Activated CD4-positive, alpha-beta T cell treated with anti-CD3 and anti-CD28 coated beads for 36 hours (primary cell): ENCODE results near the gene SRSF12. TPM values are rescaled to one million over a fixed set of nuclear protein-coding genes. Genes with fewer than 3 reads are reported as not detected.
"Not testable (repeated sequence)": the region's sequence is repeated elsewhere in the genome, so short reads cannot be mapped to it uniquely, and the experiment has no call there.

ENCODE experiments used
- ATAC-seq: fragments of 200-7000 bp; cut with Tn5 transposase; one replicate; pipeline ENCODE4 v1.10.0; 2021; ENCODE audit warnings: mild to moderate bottlenecking, moderate library complexity
- CTCF ChIA-PET: fragments of 350-600 bp; sonication (Branson Sonifier 250); formaldehyde crosslinking; loops from one replicate; lab custom pipeline; 2021; ENCODE audit warnings: antibody characterized with exemption; lab: Charles Lee
- POLR2A ChIA-PET: fragments of 350-600 bp; sonication (Branson Sonifier 250); formaldehyde crosslinking; loops from one replicate; lab custom pipeline; 2021; ENCODE audit warnings: antibody characterized with exemption, inconsistent platforms; lab: Charles Lee
- DNase-seq: peaks from one replicate; pipeline ENCODE4 v3.0.0-alpha.2; 2020
- H3K27ac Mint-ChIP-seq: one replicate; pipeline ENCODE4 v1.8.0; 2021; ENCODE audit warnings: mixed read lengths
- H3K27me3 Mint-ChIP-seq: one replicate; pipeline ENCODE4 v1.8.0; 2021; ENCODE audit warnings: mixed read lengths
- H3K36me3 Mint-ChIP-seq: one replicate; pipeline ENCODE4 v1.8.0; 2021; ENCODE audit warnings: low read depth, mixed read lengths
- H3K4me1 Mint-ChIP-seq: one replicate; pipeline ENCODE4 v1.8.0; 2021; ENCODE audit warnings: mixed read lengths
- H3K4me3 Mint-ChIP-seq: one replicate; pipeline ENCODE4 v1.8.0; 2021; ENCODE audit warnings: mild to moderate bottlenecking, moderate library complexity, mixed read lengths
- H3K9me3 Mint-ChIP-seq: one replicate; pipeline ENCODE4 v1.8.0; 2021; ENCODE audit warnings: low read depth, mixed read lengths
- intact Hi-C, 2 experiments: fragments of 100-400 bp; cut with DNase I in 1 of 2; cut with micrococcal nuclease in 1 of 2; formaldehyde crosslinking; loops; one replicate each; pipeline versions ENCODE4 v1.14.2 to v1.15.1; 2022 to 2024; cut with DNase I, micrococcal nuclease
- total RNA-seq, 2 experiments: library from RNA; stranded (reverse); gene quantifications; one replicate each; pipeline ENCODE4 v1.2.3, GENCODE V29; 2021

SRSF12 gene
- total RNA-seq, 2 experiments from 2014 or later: 0.26 to 0.27 TPM

GRCh38 chr6:89073840-89074239 is 44.0 kb downstream of the SRSF12 start:
- no peak overlapping the region for H3K27ac Mint-ChIP-seq
- no peaks in the 10 kb centered on the region for H3K9me3 Mint-ChIP-seq
- ChIA-PET CTCF (no interaction called here), POLR2A (interaction anchor here (0.6 to 0.9 kb wide), 2 partner anchors 9 to 71 kb away, joined by 3 to 8 read pairs; no protein-coding TSS in a partner anchor)
- no peaks in the 10 kb centered on the region for H3K36me3 Mint-ChIP-seq
- DNase-seq: no peak
- intact Hi-C loops: no loop called here
- no peaks in the 10 kb centered on the region for H3K27me3 Mint-ChIP-seq
- no peak for ATAC-seq
- H3K4me1 Mint-ChIP-seq: peaks cover 3% of the 10 kb centered on the region
- no peak overlapping the region for H3K4me3 Mint-ChIP-seq

- ChIA-PET CTCF (interaction anchor here (0.7 kb wide), 1 partner anchor 53 kb away, joined by 3 read pairs; no protein-coding TSS in a partner anchor), POLR2A (no interaction called here)
- no peak for DNase-seq
- no peaks in the 10 kb centered on the region for H3K36me3 Mint-ChIP-seq
- no peak overlapping the region for H3K27ac Mint-ChIP-seq
- H3K4me1 Mint-ChIP-seq: no peaks in the 10 kb centered on the region
- ATAC-seq: no peak
- H3K4me3 Mint-ChIP-seq: no peak overlapping the region
- intact Hi-C loops: no loop called here
- H3K27me3 Mint-ChIP-seq: no peaks in the 10 kb centered on the region
- no peaks in the 10 kb centered on the region for H3K9me3 Mint-ChIP-seq
These were observed 44.8 kb downstream of the SRSF12 start for GRCh38 chr6:89073014-89073620.

- no peak for DNase-seq
- ChIA-PET POLR2A (no interaction called here), CTCF (interaction anchor here (0.5 to 1.3 kb wide), 2 partner anchors 50 to 773 kb away, joined by 3 to 4 read pairs; no protein-coding TSS in a partner anchor)
- no peak overlapping the region for H3K27ac Mint-ChIP-seq
- intact Hi-C loops: no loop called here
- H3K4me1 Mint-ChIP-seq: no peaks in the 10 kb centered on the region
- H3K27me3 Mint-ChIP-seq: no peaks in the 10 kb centered on the region
- no peak for ATAC-seq
- no peak overlapping the region for H3K4me3 Mint-ChIP-seq
- H3K9me3 Mint-ChIP-seq: no peaks in the 10 kb centered on the region
- H3K36me3 Mint-ChIP-seq: no peaks in the 10 kb centered on the region
These were observed 46.8 kb downstream of the SRSF12 start for GRCh38 chr6:89071036-89071435.

GRCh38 chr6:89069536-89070163 is 48.2 kb downstream of the SRSF12 start:
- no peaks in the 10 kb centered on the region for H3K36me3 Mint-ChIP-seq
- POLR2A ChIA-PET: interaction anchor here (0.7 kb wide), 1 partner anchor 11 kb away, joined by 3 read pairs; the partner anchor contains the start of gene PNRC1

GRCh38 chr6:89068695-89069094 is 49.2 kb downstream of the SRSF12 start:
- no peaks in the 10 kb centered on the region for H3K36me3 Mint-ChIP-seq
- no peaks in the 10 kb centered on the region for H3K9me3 Mint-ChIP-seq
- H3K27ac Mint-ChIP-seq: no peak overlapping the region
- DNase-seq (no peak), ATAC-seq (no peak)
- no peaks in the 10 kb centered on the region for H3K27me3 Mint-ChIP-seq
- CTCF ChIA-PET: interaction anchor here (0.6 to 0.8 kb wide), 4 partner anchors 9 to 299 kb away, joined by 3 read pairs; no protein-coding TSS in a partner anchor
- intact Hi-C loops: no loop called here
- H3K4me3 Mint-ChIP-seq: no peak overlapping the region
- no peaks in the 10 kb centered on the region for H3K4me1 Mint-ChIP-seq
- POLR2A ChIA-PET: interaction anchor here (0.7 kb wide), 1 partner anchor 12 kb away, joined by 3 read pairs; the partner anchor contains the start of gene PNRC1

More at GRCh38 chr6:89069536-89070163, 48.2 kb downstream of the SRSF12 start:
- H3K9me3 Mint-ChIP-seq: no peaks in the 10 kb centered on the region
- no peaks in the 10 kb centered on the region for H3K27me3 Mint-ChIP-seq
- H3K4me3 Mint-ChIP-seq: no peak overlapping the region
- no peak overlapping the region for H3K27ac Mint-ChIP-seq
- CTCF ChIA-PET: interaction anchor here (0.6 kb wide), 1 partner anchor 9 kb away, joined by 3 read pairs; no protein-coding TSS in a partner anchor
- intact Hi-C loops: no loop called here
- no peak for DNase-seq
- ATAC-seq: no peak
- H3K4me1 Mint-ChIP-seq: no peaks in the 10 kb centered on the region

- Mint-ChIP-seq H3K27me3 (no peaks in the 10 kb centered on the region), H3K4me1 (no peaks in the 10 kb centered on the region), H3K9me3 (no peaks in the 10 kb centered on the region), H3K27ac (no peak overlapping the region), H3K36me3 (no peaks in the 10 kb centered on the region), H3K4me3 (no peak overlapping the region)
- ATAC-seq: no peak
- POLR2A ChIA-PET: interaction anchor here (0.5 kb wide), 1 partner anchor 96 kb away, joined by 3 read pairs; no protein-coding TSS in a partner anchor
- intact Hi-C loops: no loop called here
- CTCF ChIA-PET: interaction anchor here (1.4 kb wide), 1 partner anchor 12 kb away, joined by 3 read pairs; no protein-coding TSS in a partner anchor
- no peak for DNase-seq
These were observed 50.1 kb downstream of the SRSF12 start for GRCh38 chr6:89067796-89068195.

- H3K27me3 Mint-ChIP-seq: no peaks in the 10 kb centered on the region
- POLR2A ChIA-PET: interaction anchor here (0.5 to 0.7 kb wide), 3 partner anchors 12 to 97 kb away, joined by 3 read pairs; no protein-coding TSS in a partner anchor
- no peak for DNase-seq
- H3K9me3 Mint-ChIP-seq: no peaks in the 10 kb centered on the region
- no peak overlapping the region for H3K4me3 Mint-ChIP-seq
- ATAC-seq: no peak
- no peak overlapping the region for H3K27ac Mint-ChIP-seq
- H3K36me3 Mint-ChIP-seq: no peaks in the 10 kb centered on the region
- CTCF ChIA-PET: interaction anchor here (1.0 to 1.4 kb wide), 3 partner anchors 12 to 85 kb away, joined by 3 read pairs; no protein-coding TSS in a partner anchor
- no peaks in the 10 kb centered on the region for H3K4me1 Mint-ChIP-seq
- intact Hi-C loops: no loop called here
These were observed 50.8 kb downstream of the SRSF12 start for GRCh38 chr6:89066940-89067646.

GRCh38 chr6:89066121-89066520 is 51.8 kb downstream of the SRSF12 start:
- H3K27ac Mint-ChIP-seq, H3K4me1 Mint-ChIP-seq, H3K4me3 Mint-ChIP-seq, ATAC-seq, intact Hi-C loops, H3K9me3 Mint-ChIP-seq, H3K27me3 Mint-ChIP-seq, DNase-seq, H3K36me3 Mint-ChIP-seq: not testable (repeated sequence)
- ChIA-PET CTCF (interaction anchor here (1.4 kb wide), 1 partner anchor 40 kb away, joined by 3 read pairs; no protein-coding TSS in a partner anchor), POLR2A (interaction anchor here (0.7 kb wide), 1 partner anchor 14 kb away, joined by 3 read pairs; the partner anchor contains the start of gene PNRC1)

GRCh38 chr6:89064931-89065330 is 52.9 kb downstream of the SRSF12 start:
- H3K9me3 Mint-ChIP-seq, H3K4me3 Mint-ChIP-seq, H3K4me1 Mint-ChIP-seq, DNase-seq, H3K27ac Mint-ChIP-seq, intact Hi-C loops, H3K36me3 Mint-ChIP-seq, CTCF ChIA-PET, H3K27me3 Mint-ChIP-seq, ATAC-seq: not testable (repeated sequence)
- POLR2A ChIA-PET: interaction anchor here (1.0 kb wide), 1 partner anchor 16 kb away, joined by 3 read pairs; the partner anchor contains the start of gene PNRC1

GRCh38 chr6:89063881-89064280 is 54.0 kb downstream of the SRSF12 start:
- POLR2A ChIA-PET: no interaction called here
- ATAC-seq: no peak
- DNase-seq: no peak
- Mint-ChIP-seq H3K27ac (no peak overlapping the region), H3K9me3 (no peaks in the 10 kb centered on the region), H3K36me3 (no peaks in the 10 kb centered on the region), H3K4me3 (no peak overlapping the region), H3K27me3 (no peaks in the 10 kb centered on the region), H3K4me1 (no peaks in the 10 kb centered on the region)
- CTCF ChIA-PET: no interaction called here
- intact Hi-C loops: no loop called here

- Mint-ChIP-seq H3K36me3 (no peaks in the 10 kb centered on the region), H3K4me1 (no peaks in the 10 kb centered on the region), H3K27me3 (no peaks in the 10 kb centered on the region), H3K27ac (no peak overlapping the region), H3K9me3 (no peaks in the 10 kb centered on the region), H3K4me3 (no peak overlapping the region)
- intact Hi-C loops: loop anchor here in 1 of 2 experiments (2.0 kb wide), 1 partner anchor 52 kb away; no protein-coding TSS in a partner anchor
- no peak for ATAC-seq
- DNase-seq: no peak
- CTCF ChIA-PET: no interaction called here
- POLR2A ChIA-PET: no interaction called here
These were observed 58.6 kb downstream of the SRSF12 start for GRCh38 chr6:89059227-89059626.
